Keratinocyte (primary cell): Measurements from ENCODE around the gene IGFBP6. TPM values are rescaled to one million over a fixed set of nuclear protein-coding genes. Genes with fewer than 3 reads are reported as not detected.

ENCODE experiments used
- DNase-seq: peaks from one replicate; pipeline ENCODE4 v3.0.0-alpha.2; 2011; ENCODE audit warnings: low read depth, missing footprints, low spot score
- FAIRE-seq: peaks from 2 replicates; lab custom pipeline; 2011; peaks lifted over from hg19 to GRCh38; lab: Jason Lieb, UNC
- H2AFZ ChIP-seq: 2 replicates; pipeline ENCODE4 v1.6.0; 2012; ENCODE audit warnings: low read length, control low read depth, inconsistent platforms; ENCODE audit not compliant: control insufficient read depth
- H3K27ac ChIP-seq: 2 replicates; pipeline ENCODE4 v1.5.1; 2011; ENCODE audit warnings: low read length; ENCODE audit not compliant: control insufficient read depth, insufficient read depth
- H3K27me3 ChIP-seq: 3 replicates; pipeline ENCODE4 v1.6.0; 2011; ENCODE audit warnings: low read length; ENCODE audit not compliant: control insufficient read depth, insufficient read depth; ENCODE audit errors: extremely low read depth
- H3K36me3 ChIP-seq, 2 experiments: 2 replicates in 1 of 2; 3 replicates in 1 of 2; pipeline ENCODE4 v1.5.1; 2011; ENCODE audit warnings: low read length in 2 of 2, mild to moderate bottlenecking in 1 of 2; ENCODE audit not compliant: control insufficient read depth in 2 of 2, insufficient read depth in 2 of 2; ENCODE audit errors: extremely low read depth in 1 of 2
- H3K4me1 ChIP-seq: 3 replicates; pipeline ENCODE4 v1.5.1; 2011; ENCODE audit warnings: low read length; ENCODE audit not compliant: control insufficient read depth, insufficient read depth; ENCODE audit errors: extremely low read depth
- H3K4me2 ChIP-seq: 3 replicates; pipeline ENCODE4 v1.6.0; 2011; ENCODE audit warnings: low read depth, low read length; ENCODE audit not compliant: control insufficient read depth, insufficient read depth; ENCODE audit errors: extremely low read depth
- H3K4me3 ChIP-seq, 3 experiments: fragments of 200-600 bp in 1 of 3; sonication (generic) in 1 of 3; 2 replicates in 2 of 3; 3 replicates in 1 of 3; pipeline ENCODE4 v1.5.1; 2011 to 2016; ENCODE audit warnings: low read length in 3 of 3, mild to moderate bottlenecking in 3 of 3, control low read depth in 2 of 3, inconsistent platforms in 1 of 3, low read depth in 1 of 3, mixed read lengths in 1 of 3, mixed run types in 1 of 3, moderate library complexity in 1 of 3; ENCODE audit not compliant: control insufficient read depth in 2 of 3, insufficient read depth in 2 of 3; ENCODE audit errors: extremely low read depth in 1 of 3
- H3K79me2 ChIP-seq: 2 replicates; pipeline ENCODE4 v1.6.0; 2012; ENCODE audit warnings: low read length; ENCODE audit not compliant: control insufficient read depth, insufficient read depth
- H3K9ac ChIP-seq: 3 replicates; pipeline ENCODE4 v1.6.0; 2011; ENCODE audit warnings: low read length; ENCODE audit not compliant: control insufficient read depth, insufficient read depth; ENCODE audit errors: extremely low read depth
- H3K9me1 ChIP-seq: 3 replicates; pipeline ENCODE4 v1.6.0; 2011; ENCODE audit warnings: low read length; ENCODE audit not compliant: control insufficient read depth, insufficient read depth; ENCODE audit errors: extremely low read depth
- H3K9me3 ChIP-seq: 2 replicates; pipeline ENCODE4 v1.5.1; 2012; ENCODE audit warnings: low read depth, low read length; ENCODE audit not compliant: control insufficient read depth
- H4K20me1 ChIP-seq: 3 replicates; pipeline ENCODE4 v1.6.0; 2011; ENCODE audit warnings: low read length; ENCODE audit not compliant: control insufficient read depth, insufficient read depth; ENCODE audit errors: extremely low read depth
- CTCF ChIP-seq, 3 experiments: IDR thresholded peaks in 1 of 3; conservative IDR thresholded peaks in 1 of 3; optimal IDR thresholded peaks in 1 of 3; 2 replicates in 2 of 3; 3 replicates in 1 of 3; pipeline versions ENCODE3 to v1.5.1; 2011; ENCODE audit warnings: low read length in 3 of 3, mild to moderate bottlenecking in 3 of 3, moderate library complexity in 2 of 3, control low read depth in 1 of 3, inconsistent platforms in 1 of 3; ENCODE audit not compliant: insufficient read depth in 2 of 3; ENCODE audit errors: extremely low read depth in 1 of 3
- EZH2 ChIP-seq: IDR thresholded peaks from one replicate; pipeline ENCODE4 v1.6.1; 2012; ENCODE audit warnings: inconsistent platforms, mild to moderate bottlenecking, low read length, moderate library complexity
- dilution Hi-C: fragments of 300-500 bp; cut with MboI; formaldehyde crosslinking; loops from one replicate; pipeline ENCODE4 v1.7.0; 2020; ENCODE audit warnings: low sequenced_read_pairs; ENCODE audit not compliant: extremely low pct_ligation_motif_present
- polyA plus RNA-seq, 5 experiments: library from polyadenylated mRNA; depleted of rRNA in 3 of 5; stranded (reverse) in 3 of 5; stranded (forward) in 1 of 5; unstranded in 1 of 5; fragments of >200 nt; gene quantifications; 1 replicate in 1 of 5; 2 replicates in 3 of 5; 3 replicates in 1 of 5; pipeline versions ENCODE4 v1.2.1 to v1.2.3, GENCODE V29; 2011 to 2012; ENCODE audit warnings: missing spikeins in 2 of 5, low read depth in 1 of 5, low replicate concordance in 1 of 5

The IGFBP6 gene
- polyA plus RNA-seq, 1 donor (not counting 4 experiments of a cell fraction or from before 2014, with no cell fraction given): 30.1 TPM

- no peak overlapping the region for H3K4me3 ChIP-seq
- H3K4me1 ChIP-seq: peaks cover 6% of the 10 kb centered on the region
- no peak overlapping the region for H3K4me2 ChIP-seq
- peaks cover 2% of the 10 kb centered on the region for H3K9me1 ChIP-seq
- DNase-seq (no peak), FAIRE-seq (no peak)
- H3K9ac ChIP-seq: no peak overlapping the region
- no peak overlapping the region for H2AFZ ChIP-seq
- H3K79me2 ChIP-seq: no peaks in the 10 kb centered on the region
- no peaks in the 10 kb centered on the region for H3K36me3 ChIP-seq
- no peaks in the 10 kb centered on the region for H3K27me3 ChIP-seq
- H3K27ac ChIP-seq: no peak overlapping the region
- no peaks in the 10 kb centered on the region for H4K20me1 ChIP-seq
- no peak for TF ChIP-seq EZH2
- no peak for TF ChIP-seq CTCF (optimal IDR thresholded peaks at IDR 0.05 in 1 of 3, IDR thresholded peaks at IDR 0.05 in 1 of 3, conservative IDR thresholded peaks at IDR 0.05 in 1 of 3; ENCODE audit: extremely low read depth in 1 of 3, insufficient read depth in 2 of 3, low read length in 3 of 3)
- no peaks in the 10 kb centered on the region for H3K9me3 ChIP-seq
- dilution Hi-C loops: no loop called here
Observed at GRCh38 chr12:53123578-53124351, 26.3 kb downstream of the IGFBP6 start.

DNA sequence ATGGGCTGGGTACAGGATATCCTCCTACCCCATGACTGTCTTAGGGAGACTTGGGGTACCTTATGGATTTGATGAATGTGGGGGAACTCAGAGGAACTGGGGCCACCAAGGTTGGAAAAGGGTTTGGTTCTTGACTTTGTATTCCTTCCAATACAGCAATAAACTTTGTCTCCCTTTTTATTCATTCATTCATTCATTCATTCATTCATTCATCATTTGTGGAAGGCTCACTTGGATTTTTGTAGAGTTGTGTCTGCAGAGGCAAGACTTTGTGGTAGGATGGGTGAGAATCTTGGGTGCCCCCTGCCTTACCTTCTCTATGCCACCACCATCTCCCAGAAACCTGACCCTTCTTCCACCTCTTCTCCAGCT lies 26.9 kb downstream of the IGFBP6 start:
- dilution Hi-C loops: no loop called here

More for the DNA sequence above, 26.9 kb downstream of the IGFBP6 start:
- H3K36me3 ChIP-seq: no peaks in the 10 kb centered on the region
- no peak overlapping the region for H3K4me3 ChIP-seq
- H3K4me1 ChIP-seq: peaks cover 6% of the 10 kb centered on the region
- no peaks in the 10 kb centered on the region for H4K20me1 ChIP-seq
- H3K4me2 ChIP-seq: no peak overlapping the region
- no peak for TF ChIP-seq EZH2
- no peak for TF ChIP-seq CTCF (optimal IDR thresholded peaks at IDR 0.05 in 1 of 3, IDR thresholded peaks at IDR 0.05 in 1 of 3, conservative IDR thresholded peaks at IDR 0.05 in 1 of 3; ENCODE audit: extremely low read depth in 1 of 3, insufficient read depth in 2 of 3, low read length in 3 of 3)
- H3K9me3 ChIP-seq: no peaks in the 10 kb centered on the region
- no peaks in the 10 kb centered on the region for H3K79me2 ChIP-seq
- peaks cover 2% of the 10 kb centered on the region for H3K9me1 ChIP-seq
- no peaks in the 10 kb centered on the region for H3K27me3 ChIP-seq
- H3K9ac ChIP-seq: no peak overlapping the region
- FAIRE-seq (no peak), DNase-seq (no peak)
- H2AFZ ChIP-seq: no peak overlapping the region
- no peak overlapping the region for H3K27ac ChIP-seq
